Type B pancreatic cell (in vitro differentiated cells): ENCODE results near the gene TMEM97. TPM values are rescaled to one million over a fixed set of nuclear protein-coding genes. Genes with fewer than 3 reads are reported as not detected.

Experiments used
- DNase-seq: peaks from one replicate; pipeline ENCODE4 v3.0.0; 2021; ENCODE audit warnings: mixed read lengths; ENCODE audit not compliant: unreplicated experiment; ENCODE audit errors: extremely low spot score
- H3K27ac Mint-ChIP-seq: 2 replicates; pipeline ENCODE4 v1.8.0; 2021; ENCODE audit warnings: mild to moderate bottlenecking, mixed read lengths
- H3K27me3 Mint-ChIP-seq: 2 replicates; pipeline ENCODE4 v1.8.0; 2021; ENCODE audit warnings: mixed read lengths
- H3K36me3 Mint-ChIP-seq: 2 replicates; pipeline ENCODE4 v1.8.0; 2021; ENCODE audit warnings: mixed read lengths
- H3K4me1 Mint-ChIP-seq: one replicate; pipeline ENCODE4 v1.8.0; 2021; ENCODE audit warnings: mixed read lengths; ENCODE audit not compliant: unreplicated experiment
- H3K4me3 Mint-ChIP-seq: 2 replicates; pipeline ENCODE4 v1.8.0; 2021; ENCODE audit warnings: mild to moderate bottlenecking, mixed read lengths
- H3K9me3 Mint-ChIP-seq: 2 replicates; pipeline ENCODE4 v1.8.0; 2021; ENCODE audit warnings: mixed read lengths
- CTCF ChIP-seq: fragments of 200-600 bp; sonication (generic); conservative IDR thresholded peaks from 2 replicates; pipeline ENCODE4 v1.5.0; 2021; ENCODE audit warnings: antibody characterized with exemption, mild to moderate bottlenecking
- total RNA-seq: library from RNA; stranded (reverse); gene quantifications from 2 replicates; pipeline ENCODE4 v1.2.1, GENCODE V29; 2021; ENCODE audit warnings: low replicate concordance

TMEM97 gene
- total RNA-seq, 1 donor from 2014 or later: 99.9 TPM

- DNase-seq: no peak
These were observed 21.4 kb downstream of the TMEM97 start for GRCh38 chr17:28340374-28340773.

DNA sequence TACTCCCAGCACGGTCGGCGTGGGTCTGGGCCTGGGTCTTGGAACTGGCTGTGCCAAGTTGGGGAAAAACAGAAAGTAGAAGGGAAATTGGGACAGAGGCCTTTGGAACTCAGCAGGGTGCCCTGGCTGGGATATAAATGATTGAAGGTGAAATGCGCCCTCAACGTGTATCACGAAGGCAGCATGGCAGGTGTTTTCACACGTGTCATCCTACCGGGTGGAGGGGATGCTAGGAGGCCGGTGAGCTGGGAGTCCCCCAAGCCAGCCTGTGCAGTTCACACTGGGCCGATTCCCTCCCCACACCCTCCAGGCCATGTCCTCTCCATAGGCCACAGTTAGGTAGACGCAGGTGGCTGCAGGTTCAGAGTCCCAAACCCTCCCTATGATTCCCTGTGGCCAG is 22.5 kb downstream of the TMEM97 start:
- no peak for DNase-seq
- TF ChIP-seq CTCF: no peak
- no peak overlapping the region for H3K27ac Mint-ChIP-seq
- no peaks in the 10 kb centered on the region for H3K27me3 Mint-ChIP-seq
- no peaks in the 10 kb centered on the region for H3K9me3 Mint-ChIP-seq
- no peak overlapping the region for H3K4me3 Mint-ChIP-seq
- peaks cover 5% of the 10 kb centered on the region for H3K4me1 Mint-ChIP-seq
- H3K36me3 Mint-ChIP-seq: no peaks in the 10 kb centered on the region

More at GRCh38 chr17:28340374-28340773, 21.4 kb downstream of the TMEM97 start:
- H3K36me3 Mint-ChIP-seq: no peaks in the 10 kb centered on the region
- H3K27ac Mint-ChIP-seq: no peak overlapping the region
- H3K27me3 Mint-ChIP-seq: no peaks in the 10 kb centered on the region
- H3K4me3 Mint-ChIP-seq: no peak overlapping the region
- TF ChIP-seq CTCF: no peak
- H3K4me1 Mint-ChIP-seq: peaks cover 5% of the 10 kb centered on the region
- no peaks in the 10 kb centered on the region for H3K9me3 Mint-ChIP-seq

DNA sequence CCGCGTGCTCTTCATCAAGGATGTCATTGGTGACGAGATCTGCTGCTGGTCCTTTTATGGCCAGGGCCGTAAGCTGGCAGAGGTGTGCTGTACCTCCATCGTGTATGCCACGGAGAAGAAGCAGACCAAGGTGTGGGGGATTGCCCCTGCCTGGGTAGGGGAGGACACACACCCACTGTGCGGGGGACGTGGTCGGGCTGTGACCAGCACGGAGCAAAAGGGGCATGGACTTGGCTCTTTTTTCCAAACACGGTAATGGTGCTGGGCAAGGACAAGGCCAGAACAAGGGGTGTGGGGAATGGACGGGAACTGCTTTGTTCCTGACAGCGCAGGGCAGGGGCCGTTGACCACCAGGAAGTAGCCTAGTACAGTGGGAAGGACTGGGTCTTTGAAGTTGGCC is 23.3 kb downstream of the TMEM97 start:
- no peak overlapping the region for H3K4me3 Mint-ChIP-seq
- no peak for DNase-seq
- no peak overlapping the region for H3K27ac Mint-ChIP-seq
- H3K36me3 Mint-ChIP-seq: no peaks in the 10 kb centered on the region
- no peaks in the 10 kb centered on the region for H3K27me3 Mint-ChIP-seq
- H3K4me1 Mint-ChIP-seq: no peaks in the 10 kb centered on the region
- no peak for TF ChIP-seq CTCF
- no peaks in the 10 kb centered on the region for H3K9me3 Mint-ChIP-seq

GRCh38 chr17:28343491-28343932 is 24.5 kb downstream of the TMEM97 start:
- TF ChIP-seq CTCF: no peak
- no peaks in the 10 kb centered on the region for H3K9me3 Mint-ChIP-seq
- no peaks in the 10 kb centered on the region for H3K36me3 Mint-ChIP-seq
- no peaks in the 10 kb centered on the region for H3K4me1 Mint-ChIP-seq
- peak overlapping the region; percentile 79 for H3K27ac Mint-ChIP-seq
- H3K27me3 Mint-ChIP-seq: no peaks in the 10 kb centered on the region
- H3K4me3 Mint-ChIP-seq: no peak overlapping the region
- DNase-seq: no peak

- DNase-seq: no peak
- Mint-ChIP-seq H3K27ac (peak overlapping the region; percentile 79), H3K27me3 (no peaks in the 10 kb centered on the region), H3K4me3 (no peak overlapping the region), H3K4me1 (no peaks in the 10 kb centered on the region), H3K9me3 (no peaks in the 10 kb centered on the region), H3K36me3 (no peaks in the 10 kb centered on the region)
- TF ChIP-seq CTCF: no peak
These were observed 25.0 kb downstream of the TMEM97 start for GRCh38 chr17:28344011-28344410.

- Mint-ChIP-seq H3K4me1 (no peaks in the 10 kb centered on the region), H3K27me3 (no peaks in the 10 kb centered on the region), H3K9me3 (no peaks in the 10 kb centered on the region), H3K27ac (no peak overlapping the region), H3K4me3 (no peak overlapping the region), H3K36me3 (no peaks in the 10 kb centered on the region)
- TF ChIP-seq CTCF: no peak
- no peak for DNase-seq
These were observed 25.5 kb downstream of the TMEM97 start for GRCh38 chr17:28344435-28344901.
